HepG2 (cell line): ENCODE results near the gene PPA1. TPM values are rescaled to one million over a fixed set of nuclear protein-coding genes. Genes with fewer than 3 reads are reported as not detected.
A peak's percentile ranks its signal among the peaks of the same experiment; 100 is the strongest.

ENCODE experiments used
- AKAP8 ChIP-seq: sonication (generic); formaldehyde crosslinking; IDR thresholded peaks from 2 replicates; pipeline ENCODE4 v1.5.1; 2020; ENCODE audit warnings: mild to moderate bottlenecking, missing genetic modification reagents
- DR1 ChIP-seq: sonication (generic); formaldehyde crosslinking; IDR thresholded peaks from 2 replicates; pipeline ENCODE4 v1.8.0; 2021; ENCODE audit warnings: mild to moderate bottlenecking, missing genetic modification reagents, inconsistent platforms
- FOSL1 ChIP-seq: sonication (generic); formaldehyde crosslinking; IDR thresholded peaks from 2 replicates; pipeline ENCODE4 v1.9.0; 2021; ENCODE audit warnings: missing genetic modification reagents, borderline replicate concordance
- HOMEZ ChIP-seq: IDR thresholded peaks from 2 replicates; pipeline ENCODE4 v1.6.1; 2016; ENCODE audit warnings: low read depth
- MEF2D ChIP-seq: sonication (generic); formaldehyde crosslinking; IDR thresholded peaks from 2 replicates; pipeline ENCODE4 v1.5.1; 2020; ENCODE audit warnings: mild to moderate bottlenecking, missing genetic modification reagents
- NR2F1 ChIP-seq, 2 experiments: fragments of 450-650 bp in 1 of 2; formaldehyde crosslinking in 1 of 2; IDR thresholded peaks; 2 replicates each; pipeline versions ENCODE4 v1.5.0 to v1.6.1; 2016 to 2020; ENCODE audit warnings: mild to moderate bottlenecking in 1 of 2, missing compliant biosample characterization in 1 of 2, missing genetic modification reagents in 1 of 2, moderate library complexity in 1 of 2
- SOX13 ChIP-seq, 3 experiments: fragments of 450-650 bp in 1 of 3; sonication (generic) in 1 of 3; formaldehyde crosslinking in 1 of 3; IDR thresholded peaks in 2 of 3; conservative IDR thresholded peaks in 1 of 3; 2 replicates each; pipeline versions ENCODE4 v1.5.0 to v1.6.1; 2016 to 2020; ENCODE audit warnings: antibody characterized with exemption in 1 of 3, mild to moderate bottlenecking in 1 of 3, missing compliant biosample characterization in 1 of 3, missing genetic modification reagents in 1 of 3, moderate library complexity in 1 of 3
- SOX5 ChIP-seq: IDR thresholded peaks from 2 replicates; pipeline ENCODE4 v1.6.1; 2016; ENCODE audit warnings: borderline replicate concordance
- THAP11 ChIP-seq: IDR thresholded peaks from 2 replicates; pipeline ENCODE4 v1.6.1; 2016; ENCODE audit warnings: missing biosample characterization, missing genetic modification reagents
- TOPORS ChIP-seq: sonication (generic); formaldehyde crosslinking; IDR thresholded peaks from 2 replicates; pipeline ENCODE4 v1.8.0; 2023; ENCODE audit warnings: mild to moderate bottlenecking, missing genetic modification reagents
- ZBTB3 ChIP-seq: sonication (generic); formaldehyde crosslinking; IDR thresholded peaks from 2 replicates; pipeline ENCODE4 v1.4.0; 2020; ENCODE audit warnings: low read depth, mild to moderate bottlenecking, moderate library complexity, missing genetic modification reagents, borderline replicate concordance
- ZBTB38 ChIP-seq: sonication (generic); formaldehyde crosslinking; IDR thresholded peaks from 2 replicates; pipeline ENCODE4 v1.5.1; 2020; ENCODE audit warnings: mild to moderate bottlenecking, missing genetic modification reagents
- ZNF543 ChIP-seq: sonication (generic); formaldehyde crosslinking; IDR thresholded peaks from 2 replicates; pipeline ENCODE4 v1.4.0; 2020; ENCODE audit warnings: mild to moderate bottlenecking, missing genetic modification reagents
- ZNF567 ChIP-seq: sonication (generic); formaldehyde crosslinking; IDR thresholded peaks from 2 replicates; pipeline ENCODE4 v1.8.1; 2023; ENCODE audit warnings: mild to moderate bottlenecking, missing genetic modification reagents, borderline replicate concordance
- ZNF574 ChIP-seq: sonication (generic); formaldehyde crosslinking; IDR thresholded peaks from 2 replicates; pipeline ENCODE4 v1.4.0; 2020; ENCODE audit warnings: missing genetic modification reagents
- ZNF747 ChIP-seq: sonication (generic); formaldehyde crosslinking; IDR thresholded peaks from 2 replicates; pipeline ENCODE4 v1.8.1; 2023; ENCODE audit warnings: missing genetic modification reagents, mild to moderate bottlenecking, borderline replicate concordance
- polyA plus RNA-seq, 8 experiments: library from polyadenylated mRNA; depleted of rRNA in 3 of 8; stranded (reverse) in 7 of 8; unstranded in 1 of 8; fragments of >200 nt; fragmentation: Illumina TruSeq in 4 of 8; extraction: Trizol in 4 of 8; gene quantifications; 2 replicates each; pipeline versions ENCODE4 v1.2.1 to v1.2.3, GENCODE V29; 2011 to 2016; ENCODE audit warnings: low read depth in 4 of 8, missing spikeins in 1 of 8, mixed read lengths in 1 of 8; ENCODE audit not compliant: insufficient read depth in 1 of 8
- total RNA-seq, 5 experiments: library from RNA; depleted of rRNA; stranded (reverse); fragments of >200 nt; fragmentation: Illumina TruSeq; extraction: Trizol; gene quantifications; 2 replicates each; pipeline ENCODE4 v1.2.3, GENCODE V29; 2016; ENCODE audit warnings: low read depth in 1 of 5
- TF ChIP-seq, protein P1 (sequence below), 2 experiments: IDR thresholded peaks; 2 replicates each; pipeline ENCODE4 v1.6.1; 2011 to 2012; ENCODE audit warnings: low read length in 2 of 2, borderline replicate concordance in 1 of 2, low read depth in 1 of 2, mild to moderate bottlenecking in 1 of 2, moderate library complexity in 1 of 2
- TF ChIP-seq, protein P2 (sequence below): sonication (generic); formaldehyde crosslinking; conservative IDR thresholded peaks from 2 replicates; pipeline ENCODE4 v1.4.0; 2020; ENCODE audit warnings: missing genetic modification reagents

The PPA1 gene
- total and polyA plus RNA-seq, 2 of the 13 experiments (the other 11 are each of a cell fraction or from before 2014, with no cell fraction given), result 136 to 250 TPM

- TF ChIP-seq, protein P1, sequence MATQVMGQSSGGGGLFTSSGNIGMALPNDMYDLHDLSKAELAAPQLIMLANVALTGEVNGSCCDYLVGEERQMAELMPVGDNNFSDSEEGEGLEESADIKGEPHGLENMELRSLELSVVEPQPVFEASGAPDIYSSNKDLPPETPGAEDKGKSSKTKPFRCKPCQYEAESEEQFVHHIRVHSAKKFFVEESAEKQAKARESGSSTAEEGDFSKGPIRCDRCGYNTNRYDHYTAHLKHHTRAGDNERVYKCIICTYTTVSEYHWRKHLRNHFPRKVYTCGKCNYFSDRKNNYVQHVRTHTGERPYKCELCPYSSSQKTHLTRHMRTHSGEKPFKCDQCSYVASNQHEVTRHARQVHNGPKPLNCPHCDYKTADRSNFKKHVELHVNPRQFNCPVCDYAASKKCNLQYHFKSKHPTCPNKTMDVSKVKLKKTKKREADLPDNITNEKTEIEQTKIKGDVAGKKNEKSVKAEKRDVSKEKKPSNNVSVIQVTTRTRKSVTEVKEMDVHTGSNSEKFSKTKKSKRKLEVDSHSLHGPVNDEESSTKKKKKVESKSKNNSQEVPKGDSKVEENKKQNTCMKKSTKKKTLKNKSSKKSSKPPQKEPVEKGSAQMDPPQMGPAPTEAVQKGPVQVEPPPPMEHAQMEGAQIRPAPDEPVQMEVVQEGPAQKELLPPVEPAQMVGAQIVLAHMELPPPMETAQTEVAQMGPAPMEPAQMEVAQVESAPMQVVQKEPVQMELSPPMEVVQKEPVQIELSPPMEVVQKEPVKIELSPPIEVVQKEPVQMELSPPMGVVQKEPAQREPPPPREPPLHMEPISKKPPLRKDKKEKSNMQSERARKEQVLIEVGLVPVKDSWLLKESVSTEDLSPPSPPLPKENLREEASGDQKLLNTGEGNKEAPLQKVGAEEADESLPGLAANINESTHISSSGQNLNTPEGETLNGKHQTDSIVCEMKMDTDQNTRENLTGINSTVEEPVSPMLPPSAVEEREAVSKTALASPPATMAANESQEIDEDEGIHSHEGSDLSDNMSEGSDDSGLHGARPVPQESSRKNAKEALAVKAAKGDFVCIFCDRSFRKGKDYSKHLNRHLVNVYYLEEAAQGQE (IDR thresholded peaks at IDR 0.05; ENCODE audit: borderline replicate concordance in 1 of 2, low read depth in 1 of 2, low read length in 2 of 2), result peak in 1 of 2 experiments; percentile 17; a peak in 1 of 4 replicates
- TF ChIP-seq ZNF574 (CRISPR knock-in tag), result peak; percentile 79; the same call in 1 of the 2 replicates
- TF ChIP-seq MEF2D (CRISPR knock-in tag), result 0 out of 2 replicates have a peak, but pooled peaks have one; percentile 27
- TF ChIP-seq ZBTB3 (CRISPR knock-in tag), result no peak
- TF ChIP-seq ZNF543, result peak; percentile 36; the same call in 1 of the 2 replicates
- peak; percentile 58; the same call in 1 of the 2 replicates for TF ChIP-seq ZNF567 (CRISPR knock-in tag)
- peak; percentile 23; the same call in 1 of the 2 replicates for TF ChIP-seq AKAP8 (CRISPR knock-in tag)
- TF ChIP-seq ZBTB38 (CRISPR knock-in tag), result peak; percentile 65
- TF ChIP-seq ZNF747 (CRISPR knock-in tag), result peak; percentile 42; the same call in 1 of the 2 replicates
- TF ChIP-seq SOX13 (IDR thresholded peaks at IDR 0.05), result no peak
- TF ChIP-seq SOX13 (CRISPR knock-in tag; conservative IDR thresholded peaks at IDR 0.05 in 1 of 2, IDR thresholded peaks at IDR 0.05 in 1 of 2), result peak in 1 of 2 experiments; percentile 48; a peak in 1 of 4 replicates
- TF ChIP-seq, protein P2, sequence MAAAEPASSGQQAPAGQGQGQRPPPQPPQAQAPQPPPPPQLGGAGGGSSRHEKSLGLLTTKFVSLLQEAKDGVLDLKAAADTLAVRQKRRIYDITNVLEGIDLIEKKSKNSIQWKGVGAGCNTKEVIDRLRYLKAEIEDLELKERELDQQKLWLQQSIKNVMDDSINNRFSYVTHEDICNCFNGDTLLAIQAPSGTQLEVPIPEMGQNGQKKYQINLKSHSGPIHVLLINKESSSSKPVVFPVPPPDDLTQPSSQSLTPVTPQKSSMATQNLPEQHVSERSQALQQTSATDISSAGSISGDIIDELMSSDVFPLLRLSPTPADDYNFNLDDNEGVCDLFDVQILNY (CRISPR knock-in tag), result no peak
- TF ChIP-seq FOSL1 (CRISPR knock-in tag), result no peak
- TF ChIP-seq TOPORS (CRISPR knock-in tag), result no peak; the same call in 1 of the 2 replicates
- peak; percentile 91; the same call in 1 of the 2 replicates for TF ChIP-seq DR1 (CRISPR knock-in tag)
- TF ChIP-seq THAP11, result peak; percentile 74
- 0 out of 4 replicates have a peak, but pooled peaks of 1 of the 2 experiments have one; percentile 14 for TF ChIP-seq NR2F1 (CRISPR knock-in tag; IDR thresholded peaks at IDR 0.05)
- peak; percentile 36; the same call in 1 of the 2 replicates for TF ChIP-seq HOMEZ (CRISPR knock-in tag)
- TF ChIP-seq SOX5 (CRISPR knock-in tag), result peak; percentile 54
Observed at GRCh38 chr10:70233109-70233938, at the start of gene PPA1 (continued).
